Subcutaneous adipose tissue (tissue), 4 donors: ENCODE results near the gene SLC5A1. TPM values are rescaled to one million over a fixed set of nuclear protein-coding genes. Genes with fewer than 3 reads are reported as not detected.

ENCODE experiments used
- total RNA-seq, 4 donors: library from RNA; depleted of rRNA; stranded (reverse); fragments of >200 nt; gene quantifications; one replicate each; pipeline ENCODE4 v1.1.0, GENCODE V29; 2016
- TF ChIP-seq, protein P1 (sequence below): fragments of 450-650 bp; IDR thresholded peaks from one replicate; pipeline ENCODE4 v1.5.1; 2016; ENCODE audit warnings: low read depth, mild to moderate bottlenecking, control low read depth, antibody characterized with exemption, moderate library complexity

SLC5A1 gene
- total RNA-seq, 4 donors from 2014 or later: not detected

DNA sequence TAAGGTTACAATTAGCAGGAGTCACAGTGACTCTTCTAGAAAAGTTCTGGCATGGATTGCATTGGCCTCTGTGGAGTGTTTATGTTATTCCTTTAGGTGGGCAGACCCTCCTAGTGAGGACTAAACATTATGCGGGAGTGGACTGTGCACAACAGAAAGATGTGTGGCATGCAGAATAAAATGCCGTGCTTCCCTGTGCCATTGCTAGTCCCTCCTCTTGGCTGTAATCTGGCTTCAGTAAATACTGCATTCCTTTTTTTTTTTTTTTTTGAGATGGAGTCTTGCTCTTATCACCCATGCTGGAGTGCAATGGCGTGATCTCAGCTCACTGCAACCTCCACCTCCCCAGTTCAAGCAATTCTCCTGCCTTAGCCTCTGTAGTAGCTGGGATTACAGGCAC is 45.0 kb downstream of the SLC5A1 start:
- TF ChIP-seq, protein P1, sequence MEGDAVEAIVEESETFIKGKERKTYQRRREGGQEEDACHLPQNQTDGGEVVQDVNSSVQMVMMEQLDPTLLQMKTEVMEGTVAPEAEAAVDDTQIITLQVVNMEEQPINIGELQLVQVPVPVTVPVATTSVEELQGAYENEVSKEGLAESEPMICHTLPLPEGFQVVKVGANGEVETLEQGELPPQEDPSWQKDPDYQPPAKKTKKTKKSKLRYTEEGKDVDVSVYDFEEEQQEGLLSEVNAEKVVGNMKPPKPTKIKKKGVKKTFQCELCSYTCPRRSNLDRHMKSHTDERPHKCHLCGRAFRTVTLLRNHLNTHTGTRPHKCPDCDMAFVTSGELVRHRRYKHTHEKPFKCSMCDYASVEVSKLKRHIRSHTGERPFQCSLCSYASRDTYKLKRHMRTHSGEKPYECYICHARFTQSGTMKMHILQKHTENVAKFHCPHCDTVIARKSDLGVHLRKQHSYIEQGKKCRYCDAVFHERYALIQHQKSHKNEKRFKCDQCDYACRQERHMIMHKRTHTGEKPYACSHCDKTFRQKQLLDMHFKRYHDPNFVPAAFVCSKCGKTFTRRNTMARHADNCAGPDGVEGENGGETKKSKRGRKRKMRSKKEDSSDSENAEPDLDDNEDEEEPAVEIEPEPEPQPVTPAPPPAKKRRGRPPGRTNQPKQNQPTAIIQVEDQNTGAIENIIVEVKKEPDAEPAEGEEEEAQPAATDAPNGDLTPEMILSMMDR: no peak

DNA sequence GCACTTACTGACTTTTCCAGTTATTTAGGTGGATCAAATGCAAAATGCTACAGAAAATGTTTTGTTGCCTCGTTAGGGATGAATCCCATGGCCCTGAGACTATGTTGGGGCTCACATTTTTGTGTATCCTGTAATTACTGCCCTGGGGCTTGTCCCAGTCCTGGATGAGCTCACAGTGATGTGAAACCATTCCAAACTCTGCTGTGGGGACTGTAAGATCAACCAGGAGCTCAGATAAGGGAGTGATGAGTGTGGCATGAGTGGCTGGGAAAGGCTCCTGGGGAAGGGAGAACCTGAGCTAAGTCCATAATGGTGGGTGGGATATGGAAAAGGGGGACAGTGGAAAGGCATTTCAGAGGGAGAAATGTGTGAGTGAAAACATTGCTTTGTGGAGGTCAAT is 54.0 kb downstream of the SLC5A1 start:
- TF ChIP-seq, protein P1: no peak

DNA sequence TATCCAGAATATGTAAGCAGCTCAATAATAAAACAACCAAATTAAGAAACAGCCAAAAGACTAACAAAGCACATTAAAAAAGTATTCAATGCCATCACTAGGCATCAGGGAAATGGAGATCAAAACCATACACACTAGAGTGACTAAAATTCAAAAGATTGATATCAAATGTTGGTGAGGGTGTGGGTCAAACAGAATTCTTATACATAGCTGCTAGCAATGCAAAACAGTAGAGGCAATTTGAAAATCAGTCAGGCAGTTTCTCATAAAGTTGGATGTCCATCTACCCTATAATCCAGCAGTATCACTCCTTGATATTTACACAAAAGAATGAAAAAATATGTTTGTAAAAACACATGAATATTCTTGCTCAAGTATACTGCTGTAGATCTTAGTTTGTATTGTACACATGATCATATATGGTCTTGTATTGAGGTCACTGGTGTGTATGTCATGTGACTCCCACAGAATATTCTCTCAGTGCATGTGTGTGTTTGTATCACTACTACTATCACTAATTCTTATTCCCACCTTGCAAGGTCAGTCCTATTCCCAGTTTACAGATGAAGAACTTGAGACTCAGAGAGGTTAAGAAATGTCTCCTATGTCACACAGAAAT is 54.9 kb downstream of the SLC5A1 start:
- TF ChIP-seq, protein P1: no peak

DNA sequence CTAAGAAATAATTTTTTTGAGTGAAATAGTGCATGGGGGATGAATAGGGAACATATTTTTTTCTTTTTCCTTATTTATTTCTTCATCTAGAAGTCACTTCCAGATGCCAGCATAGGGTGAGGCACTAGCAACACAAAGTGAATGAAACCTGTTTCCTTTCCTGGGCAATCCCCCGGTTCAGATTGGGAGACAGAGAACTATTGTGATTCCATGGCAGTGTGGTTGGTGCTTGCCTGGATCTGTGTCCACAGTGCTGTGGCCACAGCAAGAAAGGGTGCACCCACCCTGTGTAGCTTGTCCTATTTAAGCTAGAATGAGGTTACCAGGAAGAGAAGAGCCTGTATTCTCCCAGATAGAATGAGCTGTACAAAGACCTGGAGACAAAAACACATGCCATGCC is 57.6 kb downstream of the SLC5A1 start:
- TF ChIP-seq, protein P1: no peak

DNA sequence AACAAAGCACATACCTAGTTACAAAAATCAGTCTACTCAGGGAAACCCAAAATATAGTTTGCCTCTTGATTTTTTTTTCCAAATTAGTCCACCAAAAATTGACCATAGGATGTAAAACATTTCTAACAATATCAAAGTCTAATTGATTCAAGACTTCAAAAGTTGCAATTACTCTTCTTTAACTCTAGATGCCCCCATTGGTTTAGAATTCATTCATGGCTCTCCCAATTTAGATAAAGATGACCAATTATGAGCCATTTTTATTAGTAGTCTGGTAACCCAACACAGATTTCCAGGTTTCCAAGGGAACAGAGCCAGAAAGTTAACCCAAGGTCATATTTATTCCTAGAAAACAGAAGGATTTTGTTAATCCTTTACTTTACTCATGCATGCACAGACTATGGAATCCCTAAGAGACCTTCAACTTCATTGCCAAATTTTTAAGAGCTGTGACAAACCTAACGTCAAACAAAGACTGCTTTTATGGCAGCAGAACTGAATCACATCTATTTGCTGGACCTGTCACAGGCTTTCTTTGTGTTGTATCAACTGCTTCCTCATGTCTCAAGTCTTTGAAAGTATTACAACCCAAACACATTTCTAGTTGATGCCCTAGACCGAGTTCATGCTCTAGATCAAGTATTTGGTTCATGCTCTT is 60.7 kb downstream of the SLC5A1 start:
- TF ChIP-seq, protein P1: no peak

DNA sequence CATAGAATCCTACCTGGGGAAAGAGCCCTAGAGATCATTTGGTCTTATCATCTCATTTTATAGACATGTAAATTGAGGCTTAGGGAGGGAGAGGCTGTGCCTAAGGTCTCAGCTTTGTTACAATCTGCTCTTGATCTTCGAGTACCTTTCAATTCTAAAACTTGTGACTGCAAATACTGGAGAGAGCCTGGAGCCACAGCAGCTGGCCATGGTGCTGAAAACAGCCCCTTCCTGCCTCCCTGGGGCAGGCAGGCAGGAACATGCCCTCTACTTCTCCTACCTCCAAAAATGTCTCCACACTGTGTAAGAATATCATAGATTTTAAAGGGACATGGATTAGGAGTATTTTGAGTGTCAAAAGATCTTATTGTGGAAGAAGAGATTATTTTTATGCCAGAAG is 63.9 kb downstream of the SLC5A1 start:
- TF ChIP-seq, protein P1: no peak

DNA sequence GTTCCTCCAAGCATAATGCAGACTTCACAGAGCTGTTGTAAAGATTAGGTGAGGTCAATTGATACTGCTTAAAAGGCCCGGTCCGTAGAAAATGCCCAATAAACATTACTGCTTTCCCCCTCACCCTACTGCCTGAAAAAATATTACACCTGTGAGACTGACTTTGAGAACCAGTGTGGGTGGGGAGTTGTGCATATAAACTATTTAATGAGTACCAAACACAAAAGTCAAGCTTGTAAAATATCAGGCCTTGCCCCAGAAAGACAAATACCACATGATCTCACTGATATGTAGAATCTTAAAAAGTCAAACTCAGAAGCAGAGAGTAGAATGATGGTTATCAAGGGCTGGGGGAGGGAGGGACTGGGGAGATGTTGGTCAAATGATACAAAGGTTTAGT is 69.3 kb downstream of the SLC5A1 start:
- TF ChIP-seq, protein P1: no peak
